BJ (cell line): ENCODE data around the gene CDK14. TPM values are rescaled to one million over a fixed set of nuclear protein-coding genes. Genes with fewer than 3 reads are reported as not detected.

ENCODE experiments used
- CTCF ChIA-PET: fragments of 350-600 bp; formaldehyde crosslinking; extraction: SDS; loops from one replicate; lab custom pipeline; 2021; ENCODE audit warnings: antibody characterized with exemption, inconsistent platforms; lab: Yijun Ruan, JAX
- POLR2A ChIA-PET: fragments of 300-600 bp; sonication (Branson Sonifier 250); formaldehyde crosslinking; extraction: SDS; loops from one replicate; lab custom pipeline; 2021; ENCODE audit warnings: antibody characterized with exemption; lab: Charles Lee
- DNase-seq: peaks from one replicate; pipeline ENCODE4 v3.0.0-alpha.2; 2011; ENCODE audit warnings: low read depth
- H3K27me3 ChIP-seq: 2 replicates; pipeline ENCODE4 v1.6.0; 2011; ENCODE audit warnings: low read length; ENCODE audit not compliant: control insufficient read depth, insufficient read depth
- H3K36me3 ChIP-seq: 2 replicates; pipeline ENCODE4 v1.5.1; 2011; ENCODE audit warnings: low read length; ENCODE audit not compliant: control insufficient read depth, insufficient read depth
- H3K4me3 ChIP-seq: 2 replicates; pipeline ENCODE4 v1.5.1; 2011; ENCODE audit warnings: low read depth, mild to moderate bottlenecking, control low read depth, low read length
- polyA plus RNA-seq: library from polyadenylated mRNA; depleted of rRNA; stranded (reverse); fragments of >200 nt; gene quantifications from 2 replicates; pipeline ENCODE4 v1.2.3, GENCODE V29; 2011
- TF ChIP-seq, protein P1 (sequence below): IDR thresholded peaks from 2 replicates; pipeline ENCODE4 v1.5.1; 2011; ENCODE audit warnings: low read depth, mild to moderate bottlenecking, control low read depth, inconsistent platforms, low read length, moderate library complexity; ENCODE audit not compliant: insufficient read depth

The CDK14 gene
- polyA plus RNA-seq, 1 experiment: 6.7 TPM

GRCh38 chr7:91180746-91181145, 584.6 kb downstream of the CDK14 start:
- TF ChIP-seq, protein P1, sequence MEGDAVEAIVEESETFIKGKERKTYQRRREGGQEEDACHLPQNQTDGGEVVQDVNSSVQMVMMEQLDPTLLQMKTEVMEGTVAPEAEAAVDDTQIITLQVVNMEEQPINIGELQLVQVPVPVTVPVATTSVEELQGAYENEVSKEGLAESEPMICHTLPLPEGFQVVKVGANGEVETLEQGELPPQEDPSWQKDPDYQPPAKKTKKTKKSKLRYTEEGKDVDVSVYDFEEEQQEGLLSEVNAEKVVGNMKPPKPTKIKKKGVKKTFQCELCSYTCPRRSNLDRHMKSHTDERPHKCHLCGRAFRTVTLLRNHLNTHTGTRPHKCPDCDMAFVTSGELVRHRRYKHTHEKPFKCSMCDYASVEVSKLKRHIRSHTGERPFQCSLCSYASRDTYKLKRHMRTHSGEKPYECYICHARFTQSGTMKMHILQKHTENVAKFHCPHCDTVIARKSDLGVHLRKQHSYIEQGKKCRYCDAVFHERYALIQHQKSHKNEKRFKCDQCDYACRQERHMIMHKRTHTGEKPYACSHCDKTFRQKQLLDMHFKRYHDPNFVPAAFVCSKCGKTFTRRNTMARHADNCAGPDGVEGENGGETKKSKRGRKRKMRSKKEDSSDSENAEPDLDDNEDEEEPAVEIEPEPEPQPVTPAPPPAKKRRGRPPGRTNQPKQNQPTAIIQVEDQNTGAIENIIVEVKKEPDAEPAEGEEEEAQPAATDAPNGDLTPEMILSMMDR: no peak
- H3K36me3 ChIP-seq: no peaks in the 10 kb centered on the region
- DNase-seq: no peak
- no peak overlapping the region for H3K4me3 ChIP-seq
- no peaks in the 10 kb centered on the region for H3K27me3 ChIP-seq
- ChIA-PET CTCF (no interaction called here), POLR2A (no interaction called here)

DNA sequence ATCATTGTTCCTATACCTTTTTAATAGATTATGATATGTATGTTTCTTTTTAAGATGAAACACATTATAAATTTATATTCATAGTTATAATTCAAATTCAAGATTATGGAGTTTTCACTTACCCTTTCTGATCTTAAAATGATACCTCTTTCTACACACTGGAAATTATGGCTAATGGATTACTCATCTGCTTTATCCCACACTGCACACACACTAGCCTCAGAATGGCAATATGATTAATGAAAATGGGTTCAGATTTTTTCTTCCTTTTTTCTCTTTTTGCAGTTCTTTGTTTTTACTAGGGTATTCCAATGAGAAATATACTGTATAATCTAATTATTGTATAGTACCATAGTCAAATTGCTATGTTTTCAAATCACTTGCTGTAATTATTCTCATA, 585.8 kb downstream of the CDK14 start:
- TF ChIP-seq, protein P1: no peak
- DNase-seq: no peak
- Histone ChIP-seq H3K27me3 (no peaks in the 10 kb centered on the region), H3K36me3 (no peaks in the 10 kb centered on the region), H3K4me3 (no peak overlapping the region)
- CTCF ChIA-PET: interaction anchor here (0.6 kb wide), 1 partner anchor 85 kb away, joined by 3 read pairs; no protein-coding TSS in a partner anchor
- POLR2A ChIA-PET: no interaction called here

GRCh38 chr7:91182819-91183764, 587.0 kb downstream of the CDK14 start:
- DNase-seq: peak; percentile 90
- TF ChIP-seq, protein P1: no peak
- no peaks in the 10 kb centered on the region for H3K36me3 ChIP-seq
- ChIA-PET POLR2A (interaction anchor here (0.6 kb wide), 1 partner anchor 67 kb away, joined by 4 read pairs; no protein-coding TSS in a partner anchor), CTCF (interaction anchor here (0.6 to 1.3 kb wide), 3 partner anchors 8 to 16 kb away, joined by 3 read pairs; no protein-coding TSS in a partner anchor)
- no peaks in the 10 kb centered on the region for H3K27me3 ChIP-seq
- no peak overlapping the region for H3K4me3 ChIP-seq

GRCh38 chr7:91185771-91186170, 589.6 kb downstream of the CDK14 start:
- DNase-seq: no peak

GRCh38 chr7:91187061-91187460, 590.9 kb downstream of the CDK14 start:
- ChIA-PET POLR2A (no interaction called here), CTCF (no interaction called here)

More at GRCh38 chr7:91185771-91186170, 589.6 kb downstream of the CDK14 start:
- Histone ChIP-seq H3K27me3 (no peaks in the 10 kb centered on the region), H3K4me3 (no peak overlapping the region), H3K36me3 (no peaks in the 10 kb centered on the region)
- POLR2A ChIA-PET: no interaction called here
- TF ChIP-seq, protein P1: no peak
- CTCF ChIA-PET: interaction anchor here (0.5 kb wide), 1 partner anchor 10 kb away, joined by 3 read pairs; no protein-coding TSS in a partner anchor

More at GRCh38 chr7:91187061-91187460, 590.9 kb downstream of the CDK14 start:
- TF ChIP-seq, protein P1: no peak
- Histone ChIP-seq H3K4me3 (no peak overlapping the region), H3K36me3 (no peaks in the 10 kb centered on the region), H3K27me3 (no peaks in the 10 kb centered on the region)
- no peak for DNase-seq
